ENCODE measurements around the gene NAPA. TPM values are rescaled to one million over a fixed set of nuclear protein-coding genes. Genes with fewer than 3 reads are reported as not detected.

Gene NAPA
- total RNA-seq, 4 donors from 2014 or later = 106 to 178 (median 125) TPM

GRCh38 chr19:47490847-47491246, 24.0 kb downstream of the NAPA start:
- H3K4me3 ChIP-seq = no peak overlapping the region
- intact Hi-C loops (cut with DNase I) = no loop called here
- no peaks in the 10 kb centered on the region for H3K4me1 ChIP-seq
- no peak for DNase-seq
- peaks cover 26 to 99% (median 27%) of the 10 kb centered on the region in 3 donors for H3K36me3 ChIP-seq
- 43 to 60% methylated on average over 1 to 2 of the region's 3 CpGs for WGBS, 2 donors
- no peaks in the 10 kb centered on the region for H3K9me3 ChIP-seq
- no peaks in the 10 kb centered on the region for H3K27me3 ChIP-seq
- TF ChIP-seq, protein P1, sequence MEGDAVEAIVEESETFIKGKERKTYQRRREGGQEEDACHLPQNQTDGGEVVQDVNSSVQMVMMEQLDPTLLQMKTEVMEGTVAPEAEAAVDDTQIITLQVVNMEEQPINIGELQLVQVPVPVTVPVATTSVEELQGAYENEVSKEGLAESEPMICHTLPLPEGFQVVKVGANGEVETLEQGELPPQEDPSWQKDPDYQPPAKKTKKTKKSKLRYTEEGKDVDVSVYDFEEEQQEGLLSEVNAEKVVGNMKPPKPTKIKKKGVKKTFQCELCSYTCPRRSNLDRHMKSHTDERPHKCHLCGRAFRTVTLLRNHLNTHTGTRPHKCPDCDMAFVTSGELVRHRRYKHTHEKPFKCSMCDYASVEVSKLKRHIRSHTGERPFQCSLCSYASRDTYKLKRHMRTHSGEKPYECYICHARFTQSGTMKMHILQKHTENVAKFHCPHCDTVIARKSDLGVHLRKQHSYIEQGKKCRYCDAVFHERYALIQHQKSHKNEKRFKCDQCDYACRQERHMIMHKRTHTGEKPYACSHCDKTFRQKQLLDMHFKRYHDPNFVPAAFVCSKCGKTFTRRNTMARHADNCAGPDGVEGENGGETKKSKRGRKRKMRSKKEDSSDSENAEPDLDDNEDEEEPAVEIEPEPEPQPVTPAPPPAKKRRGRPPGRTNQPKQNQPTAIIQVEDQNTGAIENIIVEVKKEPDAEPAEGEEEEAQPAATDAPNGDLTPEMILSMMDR (IDR thresholded peaks at IDR 0.05) = no peak
- no peak for TF ChIP-seq POLR2A (IDR thresholded peaks at IDR 0.05)
- H3K27ac ChIP-seq = no peak overlapping the region

DNA sequence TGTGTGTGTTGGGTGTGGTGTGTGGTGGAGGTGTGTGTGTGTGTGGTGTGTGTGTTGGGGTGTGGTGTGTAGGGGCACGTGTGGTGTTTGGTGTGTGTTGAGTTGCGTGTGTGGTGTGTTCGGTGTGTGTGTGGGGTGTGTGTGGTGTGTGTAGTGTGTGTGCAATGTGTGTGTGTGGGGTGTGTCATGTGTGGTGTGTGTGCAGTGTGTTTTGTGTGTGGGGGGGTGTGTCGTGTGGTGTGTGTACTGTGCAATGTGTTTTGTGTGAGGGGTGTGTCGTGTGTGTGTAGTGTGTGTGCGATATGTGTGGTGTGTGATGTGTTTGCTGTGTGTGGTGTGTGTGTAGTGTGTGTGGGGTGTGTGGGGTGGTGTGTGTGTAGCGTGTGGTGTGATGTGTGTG, 24.8 kb downstream of the NAPA start:
- Histone ChIP-seq H3K27ac (no peak overlapping the region), H3K27me3 (no peaks in the 10 kb centered on the region), H3K4me3 (no peak overlapping the region), H3K4me1 (peaks cover 1 to 6% (median 6%) of the 10 kb centered on the region in 3 donors), H3K36me3 (peaks cover 26 to 97% (median 27%) of the 10 kb centered on the region in 3 donors), H3K9me3 (no peaks in the 10 kb centered on the region)
- intact Hi-C loops (cut with DNase I) = no loop called here
- TF ChIP-seq, protein P1 (IDR thresholded peaks at IDR 0.05) = no peak
- no peak for TF ChIP-seq POLR2A (IDR thresholded peaks at IDR 0.05)
- 69 to 92% methylated on average over 6 of the region's 7 CpGs for WGBS, 2 donors
- DNase-seq = no peak

DNA sequence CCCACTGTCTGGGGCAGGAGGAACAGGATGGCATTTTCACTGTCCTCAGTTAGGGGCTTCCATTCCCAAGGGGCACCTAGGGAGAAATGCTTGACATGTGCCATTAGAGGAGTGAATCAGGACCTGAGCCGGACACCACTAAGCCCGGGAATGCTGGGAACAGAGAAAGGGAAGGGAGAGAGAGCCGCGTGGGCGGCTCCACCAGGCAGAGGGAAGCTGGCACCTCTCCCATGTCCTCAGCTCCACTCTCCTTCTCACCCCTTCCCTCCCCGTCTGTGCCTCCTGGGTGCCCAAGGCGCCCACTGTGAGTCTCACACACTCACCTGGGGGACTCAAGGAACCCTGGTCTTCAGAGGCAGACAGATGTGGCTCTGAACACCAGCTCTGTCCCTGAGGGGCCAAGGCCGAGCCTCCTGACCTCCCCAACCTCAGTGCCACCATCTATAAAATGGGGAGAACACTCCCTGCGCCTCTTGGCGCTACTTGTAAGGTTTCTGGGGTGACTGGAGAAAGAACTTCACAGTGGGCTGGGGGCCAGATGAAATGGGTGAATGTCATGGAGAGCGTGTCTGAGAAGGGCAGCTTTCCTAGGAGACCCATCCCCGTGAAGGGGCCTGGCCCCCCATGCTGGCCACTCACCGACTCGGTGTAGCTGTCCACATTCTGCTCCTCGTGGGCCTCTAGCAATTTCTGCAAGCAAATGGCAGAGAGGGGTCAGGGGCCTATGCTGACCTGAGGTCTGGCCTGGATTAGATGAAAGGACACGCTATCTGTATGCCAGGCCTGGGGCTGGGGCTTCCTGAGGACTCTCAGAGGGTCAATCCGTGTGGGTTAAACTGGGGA, 25.6 kb downstream of the NAPA start:
- 77 to 86% methylated on average over 1 to 15 of the region's 17 CpGs for WGBS, 2 donors
- H3K27ac ChIP-seq = no peak overlapping the region
- H3K4me3 ChIP-seq = no peak overlapping the region
- no peaks in the 10 kb centered on the region for H3K27me3 ChIP-seq
- no peak for TF ChIP-seq POLR2A (IDR thresholded peaks at IDR 0.05)
- TF ChIP-seq, protein P1 (IDR thresholded peaks at IDR 0.05) = no peak
- peaks cover 26 to 91% (median 27%) of the 10 kb centered on the region in 3 donors for H3K36me3 ChIP-seq
- peaks cover 9 to 13% (median 11%) of the 10 kb centered on the region in 3 donors for H3K4me1 ChIP-seq
- DNase-seq = no peak
- intact Hi-C loops (cut with DNase I) = no loop called here
- H3K9me3 ChIP-seq = no peaks in the 10 kb centered on the region

DNA sequence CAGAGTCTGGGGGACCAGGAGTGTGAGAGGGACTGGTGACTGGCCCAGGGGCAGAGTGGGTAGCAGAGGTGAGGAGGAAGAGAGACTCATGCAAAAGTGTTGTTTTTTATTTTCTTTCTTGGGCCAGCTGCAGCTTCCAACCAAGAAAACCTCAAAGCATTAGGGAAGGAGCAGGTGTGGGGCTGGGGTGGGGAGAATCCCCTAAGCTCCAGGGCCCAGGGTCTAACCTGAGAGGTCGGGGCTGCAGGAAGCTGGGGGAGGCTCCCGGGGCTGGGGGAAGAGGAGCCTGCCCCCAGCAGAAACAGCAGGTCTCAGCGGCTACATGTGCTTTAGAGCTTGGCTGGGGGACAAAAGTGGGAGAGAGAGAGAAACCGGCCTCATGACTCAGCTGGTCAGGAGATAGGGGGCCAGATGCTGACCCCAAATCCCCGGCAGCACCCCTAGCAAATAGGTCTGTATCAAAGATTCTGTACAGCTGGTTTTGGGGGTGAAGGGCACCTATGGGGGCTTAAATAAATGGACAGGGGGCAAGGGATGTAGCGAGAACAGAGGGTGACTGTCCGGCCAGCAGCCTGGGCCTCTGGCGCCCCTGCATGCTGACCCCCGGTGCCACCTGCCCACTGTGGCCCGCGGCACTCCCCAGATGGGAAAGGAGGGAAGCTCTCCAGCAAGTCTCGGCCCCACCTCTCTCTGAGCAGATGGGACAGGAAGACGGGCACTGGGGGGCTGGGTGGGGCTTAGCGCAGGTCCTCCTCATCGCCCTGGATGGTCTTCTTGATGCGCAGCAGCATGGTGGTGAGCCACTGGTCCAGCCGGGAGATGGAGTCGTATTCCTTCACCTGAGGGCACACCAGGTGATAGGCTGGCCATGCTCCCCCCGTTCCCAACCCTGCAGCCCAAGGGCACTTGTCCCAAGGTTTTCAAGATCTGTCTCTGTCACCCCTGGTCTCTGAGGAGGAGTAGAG, 27.0 kb downstream of the NAPA start:
- no peak for TF ChIP-seq POLR2A (IDR thresholded peaks at IDR 0.05)
- TF ChIP-seq, protein P1 (IDR thresholded peaks at IDR 0.05) = no peak
- intact Hi-C loops (cut with DNase I) = no loop called here
- Histone ChIP-seq H3K27ac (no peak overlapping the region), H3K36me3 (peaks cover 26 to 76% (median 27%) of the 10 kb centered on the region in 3 donors), H3K4me1 (peaks cover 11 to 22% (median 13%) of the 10 kb centered on the region in 3 donors), H3K27me3 (no peaks in the 10 kb centered on the region), H3K4me3 (no peak overlapping the region), H3K9me3 (no peaks in the 10 kb centered on the region)
- no peak for DNase-seq
- 81 to 82% methylated on average over 8 to 16 of the region's 19 CpGs for whole genome bisulfite sequencing, 2 donors
